Measurements from ENCODE around the gene NRP1. TPM values are rescaled to one million over a fixed set of nuclear protein-coding genes. Genes with fewer than 3 reads are reported as not detected.
A peak's percentile ranks its signal among the peaks of the same experiment; 100 is the strongest.

The NRP1 gene
- polyA plus RNA-seq, 4 donors, result 2.5 to 22.0 (median 12.3) TPM

GRCh38 chr10:33136271-33136670 is 198.2 kb downstream of the NRP1 start:
- no peak overlapping the region for H3K4me3 ChIP-seq (ENCODE audit: low read depth in 1 of 3, low read length in 3 of 3)
- H3K4me1 ChIP-seq (ENCODE audit: control insufficient read depth in 3 of 3, insufficient read depth in 2 of 3, low read depth in 1 of 3, low read length in 2 of 3), result peaks cover 0 to 32% (median 8%) of the 10 kb centered on the region in 3 donors
- H3K36me3 ChIP-seq (ENCODE audit: control insufficient read depth in 3 of 3, insufficient read depth in 2 of 3, low read depth in 1 of 3, low read length in 3 of 3), result no peaks in the 10 kb centered on the region
- FAIRE-seq (no peak), DNase-seq (peak in 1 of 2 donors; percentile 16)
- 46 to 67% (median 49%) methylated on average over 3 of the region's 3 CpGs for WGBS, 3 donors
- peaks cover 0 to 3% of the 10 kb centered on the region in 2 donors for H3K9me3 ChIP-seq (ENCODE audit: control insufficient read depth in 2 of 2, insufficient read depth in 1 of 2, low read depth in 1 of 2, low read length in 1 of 2)
- H3K27ac ChIP-seq (ENCODE audit: low read depth in 1 of 3, low read length in 2 of 3), result peak overlapping the region in 2 of 3 donors; percentile 63 to 70
- H3K27me3 ChIP-seq (ENCODE audit: control insufficient read depth in 3 of 3, insufficient read depth in 3 of 3, low read length in 3 of 3), result no peaks in the 10 kb centered on the region

GRCh38 chr10:33134011-33134751 is 200.3 kb downstream of the NRP1 start:
- H3K27ac ChIP-seq (ENCODE audit: low read depth in 1 of 3, low read length in 2 of 3), result peak overlapping the region; percentile 41 to 66 (median 62)
- H3K27me3 ChIP-seq (ENCODE audit: control insufficient read depth in 3 of 3, insufficient read depth in 3 of 3, low read length in 3 of 3), result no peaks in the 10 kb centered on the region
- H3K9me3 ChIP-seq (ENCODE audit: control insufficient read depth in 2 of 2, insufficient read depth in 1 of 2, low read depth in 1 of 2, low read length in 1 of 2), result peaks cover 0 to 3% of the 10 kb centered on the region in 2 donors
- H3K4me1 ChIP-seq (ENCODE audit: control insufficient read depth in 3 of 3, insufficient read depth in 2 of 3, low read depth in 1 of 3, low read length in 2 of 3), result peaks cover 0 to 32% (median 8%) of the 10 kb centered on the region in 3 donors
- DNase-seq (peak; percentile 94 to 99), FAIRE-seq (peak; percentile 39)
- WGBS, 3 donors, result 24 to 64% (median 37%) methylated on average over 11 of the region's 11 CpGs
- no peaks in the 10 kb centered on the region for H3K36me3 ChIP-seq (ENCODE audit: control insufficient read depth in 3 of 3, insufficient read depth in 2 of 3, low read depth in 1 of 3, low read length in 3 of 3)
- no peak overlapping the region for H3K4me3 ChIP-seq (ENCODE audit: low read depth in 1 of 3, low read length in 3 of 3)

DNA sequence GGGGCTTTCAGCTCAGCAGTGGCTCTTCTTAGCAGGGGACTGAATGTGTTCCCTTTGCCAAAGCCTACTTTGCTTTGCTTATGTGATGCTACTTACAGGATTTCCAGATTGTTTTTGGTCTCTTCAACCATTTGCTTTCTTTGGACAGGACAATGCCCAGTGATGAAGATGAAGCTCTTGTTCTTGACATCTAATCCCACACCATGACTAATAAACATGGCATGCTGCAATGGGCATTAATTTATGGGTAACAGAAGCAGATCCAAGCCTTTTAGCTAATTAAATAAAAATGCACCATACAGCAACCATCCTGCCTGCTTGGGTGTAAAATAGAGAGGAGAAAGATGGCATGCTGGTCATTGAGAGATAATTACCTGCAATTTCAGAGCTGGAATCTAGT is 200.9 kb downstream of the NRP1 start:
- FAIRE-seq, result no peak
- no peak for DNase-seq
- peaks cover 0 to 3% of the 10 kb centered on the region in 2 donors for H3K9me3 ChIP-seq (ENCODE audit: control insufficient read depth in 2 of 2, insufficient read depth in 1 of 2, low read depth in 1 of 2, low read length in 1 of 2)
- H3K27me3 ChIP-seq (ENCODE audit: control insufficient read depth in 3 of 3, insufficient read depth in 3 of 3, low read length in 3 of 3), result no peaks in the 10 kb centered on the region
- peaks cover 0 to 32% (median 8%) of the 10 kb centered on the region in 3 donors for H3K4me1 ChIP-seq (ENCODE audit: control insufficient read depth in 3 of 3, insufficient read depth in 2 of 3, low read depth in 1 of 3, low read length in 2 of 3)
- peak overlapping the region; percentile 33 to 65 (median 62) for H3K27ac ChIP-seq (ENCODE audit: low read depth in 1 of 3, low read length in 2 of 3)
- H3K36me3 ChIP-seq (ENCODE audit: control insufficient read depth in 3 of 3, insufficient read depth in 2 of 3, low read depth in 1 of 3, low read length in 3 of 3), result no peaks in the 10 kb centered on the region
- H3K4me3 ChIP-seq (ENCODE audit: low read depth in 1 of 3, low read length in 3 of 3), result no peak overlapping the region

- WGBS, 3 donors, result 91 to 100% (median 95%) methylated on average over 1 of the region's 1 CpG
- no peaks in the 10 kb centered on the region for H3K27me3 ChIP-seq (ENCODE audit: control insufficient read depth in 3 of 3, insufficient read depth in 3 of 3, low read length in 3 of 3)
- H3K27ac ChIP-seq (ENCODE audit: low read depth in 1 of 3, low read length in 2 of 3), result no peak overlapping the region
- DNase-seq (peak in 1 of 2 donors; percentile 26), FAIRE-seq (no peak)
- peaks cover 0 to 31% (median 8%) of the 10 kb centered on the region in 3 donors for H3K4me1 ChIP-seq (ENCODE audit: control insufficient read depth in 3 of 3, insufficient read depth in 2 of 3, low read depth in 1 of 3, low read length in 2 of 3)
- H3K9me3 ChIP-seq (ENCODE audit: control insufficient read depth in 2 of 2, insufficient read depth in 1 of 2, low read depth in 1 of 2, low read length in 1 of 2), result peaks cover 0 to 1% of the 10 kb centered on the region in 2 donors
- H3K36me3 ChIP-seq (ENCODE audit: control insufficient read depth in 3 of 3, insufficient read depth in 2 of 3, low read depth in 1 of 3, low read length in 3 of 3), result no peaks in the 10 kb centered on the region
- H3K4me3 ChIP-seq (ENCODE audit: low read depth in 1 of 3, low read length in 3 of 3), result no peak overlapping the region
Measured at GRCh38 chr10:33132626-33133025, 201.8 kb downstream of the NRP1 start.

GRCh38 chr10:33129996-33130386 is 204.5 kb downstream of the NRP1 start:
- DNase-seq, result no peak
- peaks cover 0 to 14% (median 6%) of the 10 kb centered on the region in 3 donors for H3K4me1 ChIP-seq (ENCODE audit: control insufficient read depth in 3 of 3, insufficient read depth in 2 of 3, low read depth in 1 of 3, low read length in 2 of 3)
- no peaks in the 10 kb centered on the region for H3K9me3 ChIP-seq (ENCODE audit: control insufficient read depth in 2 of 2, insufficient read depth in 1 of 2, low read depth in 1 of 2, low read length in 1 of 2)
- no peak overlapping the region for H3K4me3 ChIP-seq (ENCODE audit: low read depth in 1 of 3, low read length in 3 of 3)
- 72 to 80% (median 77%) methylated on average over 5 of the region's 5 CpGs for WGBS, 3 donors
- no peak overlapping the region for H3K27ac ChIP-seq (ENCODE audit: low read depth in 1 of 3, low read length in 2 of 3)
- no peaks in the 10 kb centered on the region for H3K36me3 ChIP-seq (ENCODE audit: control insufficient read depth in 3 of 3, insufficient read depth in 2 of 3, low read depth in 1 of 3, low read length in 3 of 3)
- no peaks in the 10 kb centered on the region for H3K27me3 ChIP-seq (ENCODE audit: control insufficient read depth in 3 of 3, insufficient read depth in 3 of 3, low read length in 3 of 3)
- no peak for FAIRE-seq

DNA sequence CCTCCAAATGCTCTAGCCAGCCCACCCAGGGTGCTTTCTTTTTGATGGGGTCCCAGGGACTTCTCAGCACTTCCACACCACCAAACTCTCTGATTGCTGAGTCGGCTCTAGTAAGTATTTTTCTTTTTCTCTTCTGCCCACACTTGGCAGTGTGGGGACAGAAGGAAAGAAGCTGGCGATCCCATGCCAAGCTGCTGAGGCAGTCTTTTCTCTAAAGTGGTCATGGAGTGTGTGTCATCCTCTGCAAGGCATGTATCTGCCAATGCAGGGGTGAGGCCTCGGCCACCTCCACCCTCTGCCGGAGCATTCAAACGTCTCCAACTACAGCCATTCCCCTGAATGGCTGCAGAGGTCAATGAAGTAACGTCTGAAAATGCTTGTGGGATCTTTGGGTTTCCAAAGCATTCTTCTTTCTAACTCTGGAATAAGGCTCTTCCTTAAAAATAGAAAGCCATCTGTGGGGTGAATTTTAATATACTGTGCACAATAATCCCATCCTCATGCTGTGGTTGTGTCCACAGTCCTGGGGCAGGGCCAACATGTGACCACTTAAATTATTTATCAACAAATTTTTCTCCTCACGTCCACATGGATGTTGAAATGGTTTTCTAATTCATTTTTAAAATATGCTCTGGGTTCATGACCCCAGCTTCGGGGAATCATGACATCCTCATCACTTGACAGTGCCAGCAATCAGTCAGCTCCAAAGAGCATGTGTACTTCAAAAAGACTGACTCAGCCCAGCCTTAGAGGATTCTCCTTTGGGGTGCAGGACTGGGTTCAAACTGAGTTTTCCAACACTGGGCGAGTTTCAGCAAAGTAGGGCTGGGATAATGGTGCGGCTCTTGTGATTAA is 205.1 kb downstream of the NRP1 start:
- no peak overlapping the region for H3K4me3 ChIP-seq (ENCODE audit: low read depth in 1 of 3, low read length in 3 of 3)
- peak overlapping the region in 1 of 3 donors; percentile 52 for H3K27ac ChIP-seq (ENCODE audit: low read depth in 1 of 3, low read length in 2 of 3)
- H3K36me3 ChIP-seq (ENCODE audit: control insufficient read depth in 3 of 3, insufficient read depth in 2 of 3, low read depth in 1 of 3, low read length in 3 of 3), result no peaks in the 10 kb centered on the region
- WGBS, 3 donors, result 69 to 82% (median 80%) methylated on average over 10 of the region's 10 CpGs
- no peaks in the 10 kb centered on the region for H3K9me3 ChIP-seq (ENCODE audit: control insufficient read depth in 2 of 2, insufficient read depth in 1 of 2, low read depth in 1 of 2, low read length in 1 of 2)
- DNase-seq, result no peak
- H3K4me1 ChIP-seq (ENCODE audit: control insufficient read depth in 3 of 3, insufficient read depth in 2 of 3, low read depth in 1 of 3, low read length in 2 of 3), result peaks cover 0 to 8% (median 3%) of the 10 kb centered on the region in 3 donors
- FAIRE-seq, result no peak
- no peaks in the 10 kb centered on the region for H3K27me3 ChIP-seq (ENCODE audit: control insufficient read depth in 3 of 3, insufficient read depth in 3 of 3, low read length in 3 of 3)

DNA sequence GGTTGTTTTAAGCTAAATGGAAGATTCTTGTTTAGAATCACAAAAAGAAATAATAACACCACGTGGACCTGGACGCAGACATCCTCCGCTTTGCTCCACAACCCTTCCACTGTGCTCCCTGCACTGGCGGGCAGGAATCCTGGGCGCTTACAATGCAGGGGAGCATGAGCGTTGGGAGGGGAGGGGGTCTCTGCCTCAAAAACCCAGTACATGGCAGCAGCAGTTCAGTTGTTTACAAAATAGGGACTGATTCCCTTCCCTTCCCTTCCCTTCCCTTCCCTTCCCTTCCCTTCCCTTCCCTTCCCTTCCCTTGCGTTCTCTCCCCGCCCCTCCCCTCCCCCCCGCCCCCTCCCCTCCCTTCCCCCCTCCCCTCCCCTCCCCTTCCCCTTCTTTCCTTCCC is 206.8 kb downstream of the NRP1 start:
- 73 to 96% (median 84%) methylated on average over 6 to 8 of the region's 9 CpGs for WGBS, 3 donors
- no peaks in the 10 kb centered on the region for H3K36me3 ChIP-seq (ENCODE audit: control insufficient read depth in 3 of 3, insufficient read depth in 2 of 3, low read depth in 1 of 3, low read length in 3 of 3)
- no peak overlapping the region for H3K27ac ChIP-seq (ENCODE audit: low read depth in 1 of 3, low read length in 2 of 3)
- DNase-seq, result no peak
- no peak for FAIRE-seq
- H3K4me3 ChIP-seq (ENCODE audit: low read depth in 1 of 3, low read length in 3 of 3), result no peak overlapping the region
- H3K4me1 ChIP-seq (ENCODE audit: control insufficient read depth in 3 of 3, insufficient read depth in 2 of 3, low read depth in 1 of 3, low read length in 2 of 3), result no peaks in the 10 kb centered on the region
- no peaks in the 10 kb centered on the region for H3K27me3 ChIP-seq (ENCODE audit: control insufficient read depth in 3 of 3, insufficient read depth in 3 of 3, low read length in 3 of 3)
- H3K9me3 ChIP-seq (ENCODE audit: control insufficient read depth in 2 of 2, insufficient read depth in 1 of 2, low read depth in 1 of 2, low read length in 1 of 2), result no peaks in the 10 kb centered on the region

All from small intestine (tissue), 7 donors.